ENCODE results near the gene TLE6.

DNA sequence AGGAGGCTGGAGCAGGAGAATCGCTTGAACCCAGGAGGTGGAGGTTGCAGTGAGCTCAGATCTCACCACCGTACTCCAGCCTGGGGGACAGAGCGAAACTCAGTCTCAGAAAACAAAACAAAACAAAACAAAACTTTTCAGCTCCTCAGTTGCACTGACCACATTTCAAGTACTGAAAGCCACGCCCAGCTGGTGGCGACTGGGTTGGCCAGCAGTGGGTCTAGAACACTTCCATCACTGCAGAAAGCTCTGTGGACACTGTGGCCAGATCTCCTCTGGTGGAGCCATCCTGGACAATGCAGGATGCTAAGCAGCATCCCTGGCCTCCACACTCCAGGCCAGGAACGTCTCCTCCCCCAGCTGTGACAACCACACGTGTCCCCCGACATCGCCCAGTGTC, 30.6 kb downstream of the TLE6 start:
- TF ChIP-seq GTF2F1 (IDR thresholded peaks at IDR 0.05; ENCODE audit: borderline replicate concordance, low read depth, low read length) (no peak), CTCF (IDR thresholded peaks at IDR 0.05; ENCODE audit: control extremely low read depth in 1 of 3, insufficient read depth in 1 of 3, low read depth in 1 of 3, low read length in 3 of 3) (no peak), NRF1 (IDR thresholded peaks at IDR 0.05; ENCODE audit: low read depth, low read length) (no peak), EP300 (IDR thresholded peaks at IDR 0.05; ENCODE audit: borderline replicate concordance in 1 of 2, low read depth in 2 of 2, low read length in 2 of 2) (no peak), TBP (IDR thresholded peaks at IDR 0.05; ENCODE audit: low read depth, low read length) (no peak), E2F6 (IDR thresholded peaks at IDR 0.05) (no peak), SUZ12 (IDR thresholded peaks at IDR 0.05; ENCODE audit: low read length) (no peak)
